Ectodermal cell (in vitro differentiated cells): ENCODE results near the gene TM9SF2.
"Not testable (repeated sequence)": the region's sequence is repeated elsewhere in the genome, so short reads cannot be mapped to it uniquely, and the experiment has no call there.

Experiments
- H3K27ac ChIP-seq: 2 replicates; pipeline ENCODE4 v1.7.0; 2013; ENCODE audit warnings: mild to moderate bottlenecking, low read depth, low read length; ENCODE audit not compliant: insufficient read depth, poor library complexity, severe bottlenecking
- H3K27me3 ChIP-seq: 2 replicates; pipeline ENCODE4 v1.7.0; 2013; ENCODE audit warnings: mild to moderate bottlenecking, low read length; ENCODE audit not compliant: insufficient read depth, control insufficient read depth, poor library complexity, severe bottlenecking
- H3K36me3 ChIP-seq: one replicate; pipeline ENCODE4 v1.7.0; 2013; ENCODE audit warnings: low read length; ENCODE audit not compliant: control insufficient read depth, insufficient read depth
- H3K4me1 ChIP-seq: one replicate; pipeline ENCODE4 v1.7.0; 2013; ENCODE audit warnings: low read length; ENCODE audit not compliant: control insufficient read depth, insufficient read depth
- H3K4me3 ChIP-seq: 2 replicates; pipeline ENCODE4 v1.7.0; 2013; ENCODE audit warnings: low read depth, low read length, control low read depth; ENCODE audit not compliant: insufficient read depth
- H3K9me3 ChIP-seq: 2 replicates; pipeline ENCODE4 v1.7.0; 2013; ENCODE audit warnings: mild to moderate bottlenecking, low read length, moderate library complexity; ENCODE audit not compliant: control insufficient read depth
- WGBS, 2 experiments: methylation state at CpG; one replicate each; pipeline ENCODE4 v1.1.7; 2013; ENCODE audit warnings: missing lambda C conversion rate in 2 of 2; 5-methylcytosine and 5-hydroxymethylcytosine counted together

TM9SF2 gene

DNA sequence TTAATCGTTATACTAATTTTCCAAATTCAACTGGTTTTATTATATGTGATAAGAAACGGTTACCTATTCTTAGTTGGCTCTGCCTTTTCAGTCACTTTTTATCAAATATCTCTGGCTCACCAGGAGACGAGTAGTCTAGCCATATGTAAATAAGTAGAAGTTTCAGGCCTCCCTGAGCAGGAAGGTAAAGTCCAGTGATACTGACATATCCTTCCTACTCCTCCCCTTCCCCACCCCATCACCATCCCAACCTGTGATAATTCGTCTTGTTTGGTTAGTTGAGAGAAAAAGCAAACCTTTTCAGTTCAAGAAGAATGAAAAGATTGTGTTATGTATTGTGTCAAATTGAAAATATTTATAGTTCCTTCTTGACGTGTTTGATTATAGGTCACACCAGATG is 53.9 kb downstream of the TM9SF2 start:
- Histone ChIP-seq H3K4me3 (no peak overlapping the region), H3K36me3 (peaks cover 19% of the 10 kb centered on the region), H3K27ac (no peak overlapping the region), H3K27me3 (no peaks in the 10 kb centered on the region), H3K4me1 (no peaks in the 10 kb centered on the region), H3K9me3 (no peaks in the 10 kb centered on the region)
- 88 to 90% methylated on average over 4 to 5 of the region's 5 CpGs for WGBS, 2 experiments

- H3K9me3 ChIP-seq: no peaks in the 10 kb centered on the region
- H3K36me3 ChIP-seq: peaks cover 12% of the 10 kb centered on the region
- no peaks in the 10 kb centered on the region for H3K27me3 ChIP-seq
- 95 to 97% methylated on average over 7 of the region's 7 CpGs for WGBS, 2 experiments
- no peak overlapping the region for H3K27ac ChIP-seq
- H3K4me3 ChIP-seq: no peak overlapping the region
- H3K4me1 ChIP-seq: no peaks in the 10 kb centered on the region
Observed at GRCh38 chr13:99556867-99557443, 55.7 kb downstream of the TM9SF2 start.

DNA sequence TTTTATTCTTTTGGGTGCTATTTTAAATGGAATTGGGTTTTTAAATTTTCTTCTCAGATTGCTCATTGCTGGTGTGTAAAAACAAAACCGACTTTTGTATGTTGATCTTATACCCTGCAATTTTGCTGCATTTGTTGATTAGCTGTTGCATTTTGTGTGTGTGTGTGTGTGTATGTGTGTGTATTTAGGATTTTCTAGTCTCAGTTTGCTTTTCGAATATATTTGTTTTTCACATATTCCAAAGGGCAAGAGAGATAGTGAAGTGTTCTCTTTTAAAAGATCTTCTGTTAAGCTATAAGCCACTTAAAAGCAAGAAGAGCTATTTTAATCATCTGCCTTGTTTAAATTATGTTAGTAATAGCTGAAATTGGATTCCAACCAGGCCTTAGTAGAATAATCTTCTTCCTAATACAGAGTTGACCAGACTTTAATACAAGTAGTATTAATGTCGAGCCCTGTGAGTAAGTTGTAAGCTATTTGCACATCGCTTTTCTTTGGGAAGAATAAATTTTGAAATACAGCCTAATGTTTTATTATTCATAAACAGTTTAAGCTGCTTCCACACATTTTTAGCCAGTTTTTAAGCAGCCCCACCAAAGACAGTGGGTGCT is 57.4 kb downstream of the TM9SF2 start:
- WGBS, 2 experiments: 90 to 91% methylated on average over 2 of the region's 4 CpGs
- Histone ChIP-seq H3K36me3 (peaks cover 4% of the 10 kb centered on the region), H3K4me3 (no peak overlapping the region), H3K4me1 (no peaks in the 10 kb centered on the region), H3K9me3 (no peaks in the 10 kb centered on the region), H3K27me3 (no peaks in the 10 kb centered on the region), H3K27ac (no peak overlapping the region)

DNA sequence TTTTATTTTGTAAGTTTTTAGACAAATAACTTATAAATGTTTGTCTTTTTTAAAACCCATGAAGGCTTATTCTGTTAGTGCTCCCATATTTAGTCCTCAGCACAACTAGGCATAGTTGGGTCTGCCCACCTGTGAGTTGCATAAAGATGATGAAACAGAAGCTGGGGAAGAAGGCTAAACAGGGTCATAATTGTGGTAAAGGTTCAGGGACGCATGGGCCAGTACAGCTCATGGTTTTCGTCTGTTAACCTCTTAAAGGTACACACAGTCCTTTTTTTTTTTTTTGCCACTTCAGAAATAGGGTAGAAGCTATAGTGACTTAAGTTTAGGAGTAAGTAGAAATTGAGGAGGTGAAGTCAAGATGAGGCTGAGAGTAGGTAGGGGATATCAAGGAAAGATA is 58.3 kb downstream of the TM9SF2 start:
- H3K36me3 ChIP-seq: peaks cover 4% of the 10 kb centered on the region
- H3K27me3 ChIP-seq: no peaks in the 10 kb centered on the region
- 91 to 95% methylated on average over 2 of the region's 2 CpGs for WGBS, 2 experiments
- no peaks in the 10 kb centered on the region for H3K9me3 ChIP-seq
- no peak overlapping the region for H3K27ac ChIP-seq
- H3K4me1 ChIP-seq: no peaks in the 10 kb centered on the region
- H3K4me3 ChIP-seq: no peak overlapping the region

DNA sequence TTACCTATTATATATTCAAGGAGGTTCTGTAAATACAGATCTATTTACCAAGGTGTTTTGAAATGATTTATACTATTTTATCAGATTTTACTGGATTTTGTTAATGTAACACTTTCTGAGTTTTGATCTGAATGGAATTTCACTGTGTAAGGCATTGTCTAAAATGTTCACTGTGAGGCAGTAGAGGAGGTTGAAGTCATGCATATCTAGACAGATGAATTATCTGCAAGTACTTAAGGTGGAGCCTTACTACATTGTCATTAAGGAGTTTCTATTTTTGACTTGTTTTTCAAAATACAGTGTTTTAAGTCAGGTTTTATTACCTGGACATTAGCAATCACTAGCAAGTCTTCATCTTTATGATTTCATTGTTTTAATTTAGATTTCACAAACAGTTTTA is 62.1 kb downstream of the TM9SF2 start:
- no peaks in the 10 kb centered on the region for H3K9me3 ChIP-seq
- no peaks in the 10 kb centered on the region for H3K4me1 ChIP-seq
- H3K4me3 ChIP-seq: no peak overlapping the region
- no peak overlapping the region for H3K27ac ChIP-seq
- H3K27me3 ChIP-seq: no peaks in the 10 kb centered on the region
- peaks cover 4% of the 10 kb centered on the region for H3K36me3 ChIP-seq

DNA sequence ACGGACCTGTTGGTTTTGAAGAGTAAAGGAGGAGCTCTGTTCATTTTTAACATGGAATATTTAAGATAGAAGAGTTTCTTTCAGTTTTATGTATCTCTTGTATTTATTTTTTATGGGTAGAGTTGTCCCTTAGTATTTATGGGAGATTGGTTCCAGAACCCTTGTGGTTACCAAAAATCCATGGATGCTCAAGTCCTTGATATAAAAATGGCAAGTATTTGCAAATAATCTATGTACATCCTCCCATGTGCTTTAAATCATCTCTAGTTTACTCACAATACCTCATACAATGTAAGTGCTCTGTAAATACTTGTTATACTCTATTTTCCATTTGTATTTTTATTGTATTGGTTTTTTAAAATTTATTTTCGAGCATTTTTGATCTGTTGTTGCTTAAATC is 63.1 kb downstream of the TM9SF2 start:
- Histone ChIP-seq H3K27ac (no peak overlapping the region), H3K27me3 (no peaks in the 10 kb centered on the region), H3K9me3 (no peaks in the 10 kb centered on the region), H3K36me3 (peaks cover 4% of the 10 kb centered on the region), H3K4me3 (no peak overlapping the region), H3K4me1 (no peaks in the 10 kb centered on the region)
- 89 to 97% methylated on average over 2 of the region's 2 CpGs for WGBS, 2 experiments

DNA sequence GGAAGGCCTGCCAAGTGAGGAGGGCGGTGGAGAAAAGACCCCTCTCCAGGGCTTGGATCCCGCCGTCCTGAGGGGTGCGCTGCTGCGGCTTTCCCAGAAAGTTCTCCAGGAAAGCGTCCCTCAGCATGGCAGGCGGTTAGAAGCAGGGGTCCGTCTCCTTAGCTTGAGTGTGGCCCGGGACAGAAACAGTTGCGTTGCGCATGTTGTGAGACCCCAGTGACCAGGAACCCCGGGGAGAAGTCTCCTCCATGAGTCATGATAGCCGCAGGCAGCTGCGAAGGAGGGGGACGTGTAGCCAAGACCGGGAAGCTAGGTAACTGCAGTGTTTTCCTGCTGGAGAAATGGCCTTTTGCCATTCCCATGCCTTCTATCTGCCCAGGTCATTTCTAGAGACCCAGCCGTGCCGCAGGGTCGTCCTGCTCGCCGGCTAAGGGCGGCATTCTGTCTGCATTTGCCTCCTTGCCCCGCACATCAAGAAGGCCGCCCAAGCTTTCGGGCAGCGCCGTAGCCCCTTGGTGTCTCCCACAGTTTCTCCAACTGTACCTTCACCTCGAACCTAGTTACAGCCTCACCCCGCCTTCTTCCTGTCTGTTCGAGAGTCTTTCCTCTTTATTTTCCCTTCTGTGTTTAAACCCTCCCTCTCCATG is 64.3 kb downstream of the TM9SF2 start:
- no peaks in the 10 kb centered on the region for H3K36me3 ChIP-seq
- H3K27me3 ChIP-seq: no peaks in the 10 kb centered on the region
- no peaks in the 10 kb centered on the region for H3K4me1 ChIP-seq
- no peak overlapping the region for H3K27ac ChIP-seq
- H3K9me3 ChIP-seq: no peaks in the 10 kb centered on the region
- 90 to 91% methylated on average over 30 of the region's 30 CpGs for WGBS, 2 experiments
- no peak overlapping the region for H3K4me3 ChIP-seq

DNA sequence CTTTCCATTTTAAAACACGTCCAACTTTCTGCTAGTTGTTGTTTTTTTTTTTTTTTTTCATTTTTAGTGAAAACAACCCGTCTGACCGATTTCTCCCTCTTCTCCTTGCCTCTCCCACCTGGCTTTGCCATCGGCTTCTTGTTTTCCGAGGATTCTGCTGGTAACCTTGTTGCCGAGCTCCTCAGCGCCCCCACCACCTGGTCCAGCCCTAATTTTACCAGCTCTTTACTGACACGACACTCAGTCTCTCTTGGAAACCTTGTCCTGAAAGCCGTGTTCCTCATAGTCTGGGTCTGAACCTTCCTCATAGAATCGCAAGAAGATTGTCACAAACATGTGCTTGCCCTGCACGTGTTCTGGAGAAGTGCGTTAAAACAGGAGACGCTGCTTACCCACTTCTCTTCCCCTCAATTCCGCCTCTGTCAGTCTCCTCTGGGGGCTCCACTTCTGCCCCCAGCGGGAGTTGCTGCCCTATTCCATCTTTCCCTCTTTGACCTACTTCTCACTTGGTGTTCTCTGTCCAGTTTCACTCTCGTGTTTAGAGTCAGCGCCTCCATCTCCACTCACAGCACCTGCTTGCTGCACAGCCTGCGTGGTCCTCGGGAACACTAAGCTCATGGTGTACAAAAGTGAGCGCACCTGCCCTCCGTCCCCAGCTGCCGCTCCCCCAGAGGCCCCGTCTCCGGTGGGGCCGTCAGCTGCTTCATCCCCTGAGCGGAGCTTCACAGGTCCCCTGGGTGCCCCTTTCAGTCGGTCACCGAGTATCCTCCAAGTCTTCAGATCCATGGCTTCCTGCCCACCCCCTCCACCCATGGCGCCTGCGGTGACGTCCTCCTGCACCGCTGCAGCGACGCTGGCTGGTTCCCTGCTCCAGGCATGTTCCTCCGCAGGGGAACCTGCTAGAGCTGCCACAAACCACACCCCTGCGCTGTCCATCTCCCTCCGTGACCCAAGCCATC is 65.1 kb downstream of the TM9SF2 start:
- Histone ChIP-seq H3K27ac (no peak overlapping the region), H3K4me3 (no peak overlapping the region), H3K4me1 (no peaks in the 10 kb centered on the region), H3K9me3 (no peaks in the 10 kb centered on the region), H3K27me3 (no peaks in the 10 kb centered on the region), H3K36me3 (no peaks in the 10 kb centered on the region)
- WGBS, 2 experiments: 92 to 93% methylated on average over 37 of the region's 37 CpGs

DNA sequence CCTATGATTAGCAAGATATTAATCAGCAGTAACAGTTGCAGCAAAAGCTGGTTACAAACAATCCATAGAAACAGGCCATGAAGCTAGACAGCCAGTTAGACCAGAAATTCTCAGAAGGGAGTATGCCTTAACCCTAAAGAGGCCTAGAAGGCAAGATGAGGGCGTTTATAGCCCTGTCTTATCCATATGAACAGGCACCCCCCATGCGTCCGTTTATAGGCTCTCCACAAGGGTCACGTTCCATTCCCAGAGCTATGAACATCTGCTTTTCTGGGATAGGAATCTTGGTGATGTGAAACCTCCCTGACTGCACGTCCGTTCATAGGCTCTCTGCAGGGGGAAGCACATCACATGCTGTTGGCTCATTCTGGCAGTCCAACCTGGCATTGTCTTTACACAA is 67.6 kb downstream of the TM9SF2 start:
- H3K36me3 ChIP-seq, H3K9me3 ChIP-seq, H3K4me1 ChIP-seq, H3K4me3 ChIP-seq, H3K27me3 ChIP-seq, H3K27ac ChIP-seq: not testable (repeated sequence)
- 98 to 100% methylated on average over 1 to 4 of the region's 6 CpGs for WGBS, 2 experiments

- 93 to 94% methylated on average over 8 of the region's 8 CpGs for WGBS, 2 experiments
- Histone ChIP-seq H3K36me3 (no peaks in the 10 kb centered on the region), H3K9me3 (no peaks in the 10 kb centered on the region), H3K4me1 (no peaks in the 10 kb centered on the region), H3K27me3 (no peaks in the 10 kb centered on the region), H3K4me3 (no peak overlapping the region), H3K27ac (no peak overlapping the region)
Observed at GRCh38 chr13:99572131-99572530, 70.9 kb downstream of the TM9SF2 start.
